SH-SY5Y (cell line): ENCODE measurements around the gene CCDC181.

Experiments
- GATA2 ChIP-seq: IDR thresholded peaks from 2 replicates; pipeline ENCODE4 v1.6.1; 2011; ENCODE audit warnings: mild to moderate bottlenecking, low read depth, low read length
- GATA3 ChIP-seq: IDR thresholded peaks from 2 replicates; pipeline ENCODE4 v1.6.1; 2011; ENCODE audit warnings: low read depth, mild to moderate bottlenecking, low read length, moderate library complexity

DNA sequence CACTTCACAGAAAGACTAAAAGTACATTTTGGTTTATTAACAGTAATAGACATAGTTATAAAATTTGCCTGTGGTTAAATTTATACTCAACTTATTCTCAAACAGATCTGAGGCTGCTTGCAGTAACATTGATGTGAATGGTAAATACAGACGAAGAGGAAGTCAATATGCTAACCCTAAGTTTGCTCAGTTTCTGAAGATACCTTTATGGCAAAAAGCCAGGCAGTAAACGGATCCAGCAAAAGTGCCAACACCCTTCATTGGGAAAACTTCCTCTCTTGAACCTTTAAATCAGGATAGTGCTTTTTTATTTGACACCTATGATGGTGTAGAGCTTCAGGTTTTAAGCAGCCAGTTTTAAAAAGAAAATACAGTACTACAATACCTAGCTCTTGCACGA is 16.6 kb upstream of the CCDC181 start:
- TF ChIP-seq GATA3 (no peak), GATA2 (no peak)
